A549 (cell line): ENCODE measurements around the gene TRPV2.

Source experiments
- EP300 ChIP-seq, 2 experiments: fragments of >200 bp; sonication (Bioruptor Twin); formaldehyde crosslinking; IDR thresholded peaks; 2 replicates in 1 of 2; 3 replicates in 1 of 2; pipeline ENCODE4 v1.6.1; 2016 to 2017
- ESRRA ChIP-seq: fragments of 150-350 bp; IDR thresholded peaks from 2 replicates; pipeline ENCODE4 v1.6.1; 2014; ENCODE audit warnings: mild to moderate bottlenecking, low read length, borderline replicate concordance
- FOSL2 ChIP-seq, 2 experiments: fragments of 450-650 bp in 1 of 2; fragments of >200 bp in 1 of 2; sonication (Bioruptor Twin) in 1 of 2; formaldehyde crosslinking; IDR thresholded peaks; 2 replicates each; pipeline versions ENCODE4 v1.5.0 to v1.6.1; 2016 to 2020; ENCODE audit warnings: mild to moderate bottlenecking in 1 of 2, moderate library complexity in 1 of 2
- HDAC2 ChIP-seq: fragments of 200-600 bp; sonication (generic); IDR thresholded peaks from 2 replicates; pipeline ENCODE4 v1.6.1; 2016
- RNF2 ChIP-seq: fragments of 200-600 bp; sonication (generic); IDR thresholded peaks from 2 replicates; pipeline ENCODE4 v1.6.1; 2016; ENCODE audit warnings: low read depth, mild to moderate bottlenecking, antibody characterized with exemption, moderate library complexity, borderline replicate concordance
- SMC3 ChIP-seq: fragments of >200 bp; sonication (Bioruptor Twin); formaldehyde crosslinking; IDR thresholded peaks from 3 replicates; pipeline ENCODE4 v1.6.1; 2018; ENCODE audit warnings: inconsistent platforms
- TF ChIP-seq, protein P1 (sequence below): fragments of 250-450 bp; sonication (Bioruptor Pico); IDR thresholded peaks from 2 replicates; pipeline ENCODE4 v1.5.0; 2021; ENCODE audit warnings: mild to moderate bottlenecking, moderate library complexity, borderline replicate concordance

DNA sequence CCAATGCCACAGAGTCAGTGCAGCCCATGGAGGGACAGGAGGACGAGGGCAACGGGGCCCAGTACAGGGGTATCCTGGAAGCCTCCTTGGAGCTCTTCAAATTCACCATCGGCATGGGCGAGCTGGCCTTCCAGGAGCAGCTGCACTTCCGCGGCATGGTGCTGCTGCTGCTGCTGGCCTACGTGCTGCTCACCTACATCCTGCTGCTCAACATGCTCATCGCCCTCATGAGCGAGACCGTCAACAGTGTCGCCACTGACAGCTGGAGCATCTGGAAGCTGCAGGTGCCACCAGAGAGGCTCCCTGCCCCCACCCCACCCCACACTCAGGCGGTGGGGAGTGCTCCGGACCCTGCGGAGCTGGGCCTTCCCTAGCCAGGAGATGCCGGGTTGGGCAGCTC is 16.6 kb downstream of the TRPV2 start:
- TF ChIP-seq RNF2 (no peak), HDAC2 (no peak), ESRRA (no peak), SMC3 (no peak), FOSL2 (IDR thresholded peaks at IDR 0.05) (no peak), FOSL2 (CRISPR knock-in tag; IDR thresholded peaks at IDR 0.05) (no peak), EP300 (IDR thresholded peaks at IDR 0.05) (no peak)
- TF ChIP-seq, protein P1, sequence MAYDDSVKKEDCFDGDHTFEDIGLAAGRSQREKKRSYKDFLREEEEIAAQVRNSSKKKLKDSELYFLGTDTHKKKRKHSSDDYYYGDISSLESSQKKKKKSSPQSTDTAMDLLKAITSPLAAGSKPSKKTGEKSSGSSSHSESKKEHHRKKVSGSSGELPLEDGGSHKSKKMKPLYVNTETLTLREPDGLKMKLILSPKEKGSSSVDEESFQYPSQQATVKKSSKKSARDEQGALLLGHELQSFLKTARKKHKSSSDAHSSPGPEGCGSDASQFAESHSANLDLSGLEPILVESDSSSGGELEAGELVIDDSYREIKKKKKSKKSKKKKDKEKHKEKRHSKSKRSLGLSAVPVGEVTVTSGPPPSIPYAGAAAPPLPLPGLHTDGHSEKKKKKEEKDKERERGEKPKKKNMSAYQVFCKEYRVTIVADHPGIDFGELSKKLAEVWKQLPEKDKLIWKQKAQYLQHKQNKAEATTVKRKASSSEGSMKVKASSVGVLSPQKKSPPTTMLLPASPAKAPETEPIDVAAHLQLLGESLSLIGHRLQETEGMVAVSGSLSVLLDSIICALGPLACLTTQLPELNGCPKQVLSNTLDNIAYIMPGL (CRISPR knock-in tag) = no peak
